GM21786 (cell line): ENCODE data around the gene CD86.
A peak's percentile ranks its signal among the peaks of the same experiment; 100 is the strongest.
"Not testable (repeated sequence)": the region's sequence is repeated elsewhere in the genome, so short reads cannot be mapped to it uniquely, and the experiment has no call there.

Source experiments
- ATAC-seq: cut with Tn5 transposase; IDR thresholded peaks from one replicate; pipeline ENCODE4 v1.9.1; 2021; ENCODE audit not compliant: unreplicated experiment

Gene CD86, protein sequence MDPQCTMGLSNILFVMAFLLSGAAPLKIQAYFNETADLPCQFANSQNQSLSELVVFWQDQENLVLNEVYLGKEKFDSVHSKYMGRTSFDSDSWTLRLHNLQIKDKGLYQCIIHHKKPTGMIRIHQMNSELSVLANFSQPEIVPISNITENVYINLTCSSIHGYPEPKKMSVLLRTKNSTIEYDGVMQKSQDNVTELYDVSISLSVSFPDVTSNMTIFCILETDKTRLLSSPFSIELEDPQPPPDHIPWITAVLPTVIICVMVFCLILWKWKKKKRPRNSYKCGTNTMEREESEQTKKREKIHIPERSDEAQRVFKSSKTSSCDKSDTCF

DNA sequence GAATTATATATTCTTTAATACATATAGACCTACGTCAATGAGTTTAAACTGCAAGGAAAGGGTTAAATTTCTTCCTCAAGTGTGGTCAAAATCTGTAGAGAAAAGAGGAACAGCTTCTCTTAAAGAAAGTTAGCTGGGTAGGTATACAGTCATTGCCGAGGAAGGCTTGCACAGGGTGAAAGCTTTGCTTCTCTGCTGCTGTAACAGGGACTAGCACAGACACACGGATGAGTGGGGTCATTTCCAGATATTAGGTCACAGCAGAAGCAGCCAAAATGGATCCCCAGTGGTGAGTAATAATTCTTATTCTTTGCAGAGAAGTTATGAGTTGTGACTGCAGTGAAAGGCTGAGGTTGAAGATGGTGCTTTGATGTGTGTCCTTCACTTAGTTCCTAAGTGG, at the start of gene CD86:
Gene CD86, plus strand, starts transcription at position 148 of the 400 bp plus-strand sequence. Its CDS starts 128 bp downstream, at position 276.
- ATAC-seq = peak; percentile 85

DNA sequence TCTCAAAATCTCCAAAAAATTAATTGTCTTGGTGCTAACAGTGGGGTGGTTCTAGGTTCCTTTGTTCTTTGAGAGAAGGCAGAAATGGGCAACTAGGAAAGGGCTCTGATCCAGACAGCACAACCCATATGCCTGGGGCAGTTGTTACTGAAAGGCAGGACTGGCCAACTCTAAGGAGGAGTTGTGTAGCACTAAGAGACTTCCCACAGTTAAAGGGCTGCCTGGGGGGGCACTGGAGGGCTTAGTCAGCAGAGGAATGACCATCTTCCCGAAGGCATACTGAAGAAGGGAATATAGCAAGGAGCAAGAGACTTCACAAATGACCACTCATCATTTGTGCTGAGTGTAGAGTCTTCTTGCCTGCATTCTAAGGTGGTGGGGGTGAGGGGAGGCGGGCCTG, 48.9 kb upstream of the CD86 start:
- no peak for ATAC-seq

DNA sequence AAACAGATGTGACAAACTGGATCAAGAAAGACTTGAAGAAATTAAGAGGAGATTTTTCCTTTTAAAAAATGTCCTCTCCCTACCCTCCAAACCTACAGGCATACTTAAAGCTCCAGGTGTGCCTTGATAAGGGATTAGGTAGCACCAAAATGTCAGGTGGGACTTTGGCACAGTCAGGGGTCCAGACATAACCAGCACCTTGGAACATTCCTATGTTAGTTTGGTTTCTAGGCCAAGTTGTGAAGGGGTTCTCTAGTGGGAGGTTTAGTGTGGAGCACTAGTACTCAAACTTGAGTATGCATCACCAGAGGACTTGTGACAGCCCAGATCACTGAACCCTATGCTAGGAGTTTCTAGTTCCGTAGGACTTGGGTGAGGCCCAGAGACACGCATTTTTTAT, 47.0 kb upstream of the CD86 start:
- no peak for ATAC-seq

DNA sequence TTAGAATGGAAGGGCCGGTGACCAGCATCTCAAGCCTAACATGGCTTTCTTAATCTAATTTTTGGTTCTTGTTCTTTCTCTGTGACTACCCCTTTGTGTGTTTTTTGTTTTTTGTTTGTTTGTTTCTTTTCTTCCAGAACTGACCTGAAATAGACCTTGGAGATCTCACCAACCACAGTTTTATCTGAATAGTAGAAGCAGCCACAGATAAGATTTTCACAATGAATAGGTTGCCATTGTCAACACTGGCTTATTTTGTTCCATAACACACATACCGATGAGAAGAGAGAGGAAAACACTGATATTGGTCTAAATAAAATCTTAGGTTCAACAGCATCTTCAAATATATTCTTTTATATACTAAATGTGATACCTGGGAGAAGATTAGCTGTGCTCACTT, 44.7 kb upstream of the CD86 start:
- no peak for ATAC-seq

DNA sequence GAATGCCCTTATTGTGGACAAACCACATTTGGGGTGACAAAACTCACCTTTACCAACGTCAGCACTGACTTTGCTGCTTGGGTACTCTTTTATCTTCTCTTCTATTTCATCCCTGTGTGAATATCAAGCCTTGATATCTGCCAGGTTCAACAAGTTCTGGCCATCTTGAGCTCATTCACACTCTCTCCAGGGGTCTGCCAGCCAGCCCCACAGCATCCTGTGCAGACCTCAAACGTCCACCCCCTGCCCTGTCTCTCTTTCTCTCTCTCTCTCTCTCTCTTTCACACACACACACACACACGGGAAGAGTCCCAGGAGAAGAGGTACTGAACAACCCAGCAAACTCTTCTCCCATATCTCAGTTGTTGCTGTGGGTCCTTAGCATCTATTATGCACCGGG, 43.8 kb upstream of the CD86 start:
- no peak for ATAC-seq

DNA sequence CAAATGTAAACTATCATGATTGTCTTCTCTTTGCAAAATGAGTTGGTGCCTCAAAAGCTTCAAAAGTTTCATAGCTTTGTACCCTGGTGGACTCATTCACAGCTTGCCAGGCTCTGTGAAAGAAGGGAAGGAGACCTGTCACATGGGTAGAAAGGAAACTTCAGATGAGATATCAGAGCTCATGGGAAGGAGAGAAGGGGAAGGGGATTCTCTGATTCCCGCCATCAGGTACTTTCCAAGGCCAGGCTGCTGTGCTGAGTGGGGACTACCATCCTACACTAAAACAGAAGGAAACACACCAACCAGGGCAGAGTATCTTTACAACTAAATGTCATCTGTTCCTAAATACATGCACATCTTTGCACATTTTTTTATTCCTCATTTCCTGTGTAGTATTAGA, 42.3 kb upstream of the CD86 start:
- no peak for ATAC-seq

DNA sequence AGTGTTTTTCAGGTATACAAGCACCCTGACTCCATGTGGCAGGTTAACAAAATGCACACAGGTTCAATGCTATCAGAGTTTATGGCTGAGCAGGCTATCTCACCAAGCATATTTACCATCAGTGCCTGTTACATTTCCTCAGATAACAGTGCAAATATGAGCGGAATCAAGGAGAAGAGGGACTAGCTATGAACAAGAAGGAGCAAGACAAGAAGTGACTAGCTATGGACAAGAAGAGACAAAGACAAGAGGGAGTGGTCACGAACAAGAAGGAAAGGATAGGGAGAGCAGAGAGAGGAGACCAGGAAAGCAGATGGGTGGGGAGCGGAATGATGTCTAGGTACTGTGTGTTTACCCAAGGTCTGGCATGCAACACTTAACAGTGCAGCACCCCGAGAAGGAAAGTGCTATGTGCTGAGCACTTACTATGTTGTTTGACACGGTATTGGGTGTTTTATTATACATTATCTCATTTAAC, 41.7 kb upstream of the CD86 start:
- ATAC-seq = no peak

DNA sequence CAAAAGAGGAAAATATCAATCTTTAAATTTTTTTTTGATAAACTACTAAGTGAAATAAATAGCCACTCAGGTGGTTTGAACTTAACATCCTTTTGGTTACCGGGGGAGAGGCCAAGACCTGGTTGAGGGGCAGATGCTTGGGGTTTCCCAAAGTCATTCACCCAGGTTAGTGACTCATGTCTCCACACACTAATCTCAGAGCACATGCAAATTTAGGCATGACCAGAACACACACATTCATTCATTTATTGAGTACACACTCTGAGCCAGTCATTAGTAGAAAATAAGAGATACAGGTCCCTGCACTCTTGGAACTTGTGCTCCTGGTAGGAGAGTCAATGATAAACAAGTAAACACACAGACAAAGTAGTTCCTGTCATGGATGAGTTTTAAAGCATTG, 40.4 kb upstream of the CD86 start:
- peak; percentile 80 for ATAC-seq

DNA sequence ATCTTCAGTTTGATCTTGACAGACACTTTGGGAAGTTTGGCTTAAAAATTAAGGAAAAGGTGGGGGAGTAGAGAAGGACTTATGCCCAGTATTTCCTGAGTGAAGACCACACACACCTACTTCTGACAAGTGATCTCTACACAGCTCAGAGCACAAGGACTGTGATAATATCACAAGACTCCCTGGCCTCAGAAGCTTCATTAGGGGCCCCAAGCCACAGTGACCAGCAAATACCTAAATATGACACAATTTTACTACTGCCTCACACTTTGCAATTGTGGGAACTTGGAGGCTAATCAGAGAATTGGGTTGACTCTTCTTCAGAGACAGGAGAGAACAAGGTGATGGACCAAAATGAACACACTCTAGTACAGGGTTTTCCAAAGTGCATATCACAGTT, 35.7 kb upstream of the CD86 start:
- no peak for ATAC-seq

DNA sequence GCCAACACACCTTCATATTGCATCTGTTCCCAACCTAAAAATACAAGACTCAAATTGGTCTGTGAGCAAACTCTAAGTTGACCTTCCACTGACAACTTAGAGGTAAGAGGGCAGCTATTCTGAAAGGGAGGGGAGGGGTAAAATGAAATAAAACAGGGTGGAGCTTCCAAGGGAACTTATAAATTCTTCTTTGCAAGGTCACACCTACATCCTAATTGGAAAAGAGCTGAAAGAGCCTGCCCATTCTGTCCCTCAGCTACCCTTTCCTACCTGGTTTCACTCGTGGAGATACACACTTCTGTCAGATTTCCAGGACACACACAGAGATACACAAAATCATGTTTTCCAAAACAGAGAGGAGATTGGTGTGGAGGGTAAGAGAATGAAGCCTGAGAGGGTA, 34.1 kb upstream of the CD86 start:
- no peak for ATAC-seq

DNA sequence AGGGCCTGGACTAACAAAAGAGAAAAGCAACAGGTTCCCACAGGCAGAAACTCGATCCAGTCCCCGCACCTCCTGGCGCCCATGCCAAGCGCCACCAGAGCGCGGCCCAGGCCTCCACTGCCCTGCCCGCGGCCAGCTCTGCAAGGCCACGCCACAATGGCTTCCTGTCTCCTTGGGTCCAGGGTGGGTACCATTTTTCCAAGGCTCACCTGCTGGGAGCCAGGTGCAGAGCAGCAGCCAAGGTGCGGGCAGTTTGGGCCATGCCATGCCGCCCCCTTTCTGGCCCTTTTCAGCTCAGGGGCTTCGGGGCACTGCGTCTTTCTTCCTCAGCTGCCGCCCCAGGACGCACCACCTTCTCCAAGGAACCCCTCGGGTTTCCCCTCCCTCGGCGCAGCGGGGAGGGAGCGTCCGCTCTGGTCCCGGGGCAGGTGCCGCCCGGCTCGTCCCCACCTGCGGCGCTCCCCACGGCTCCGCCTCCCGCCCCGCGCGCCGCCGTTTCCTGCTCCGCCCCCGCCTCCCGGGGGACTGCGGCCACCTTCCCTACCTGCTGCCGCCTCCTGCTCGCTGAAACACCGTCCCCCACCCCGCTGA, 33.3 kb upstream of the CD86 start, which contains the start of gene ILDR1:
Gene ILDR1, minus strand, starts transcription at position 437 of the 591 bp plus-strand sequence. Its CDS starts 170 bp downstream, at position 267.
- peak; percentile 51 for ATAC-seq

DNA sequence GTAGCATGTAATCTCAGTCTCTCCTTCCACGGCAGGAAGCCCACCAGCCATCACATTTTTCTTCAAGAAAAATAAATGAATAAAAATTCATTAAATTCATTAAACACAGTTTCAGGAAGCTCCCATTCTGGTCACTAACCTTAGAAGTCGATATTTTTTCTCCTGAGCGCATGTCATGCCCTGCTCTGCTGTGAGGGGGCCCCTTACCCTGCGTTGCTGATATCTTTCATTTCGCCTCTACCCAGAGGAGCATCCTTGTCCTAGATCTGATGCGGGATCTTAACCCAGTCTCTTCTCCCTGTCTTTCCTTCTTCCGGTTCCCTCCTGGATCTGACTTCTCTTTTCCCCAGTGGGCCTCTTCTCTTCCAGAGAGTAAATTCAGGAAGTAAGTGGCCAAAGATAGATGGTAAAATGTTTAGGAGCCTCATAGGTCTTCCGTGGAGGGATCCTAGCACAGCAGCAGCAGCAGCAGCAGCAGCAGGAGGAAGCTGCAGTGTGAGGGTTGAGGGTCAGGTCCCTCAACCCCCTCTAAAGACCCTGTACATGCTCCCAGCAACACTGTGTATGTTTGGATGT, 31.7 kb upstream of the CD86 start:
- ATAC-seq = no peak

DNA sequence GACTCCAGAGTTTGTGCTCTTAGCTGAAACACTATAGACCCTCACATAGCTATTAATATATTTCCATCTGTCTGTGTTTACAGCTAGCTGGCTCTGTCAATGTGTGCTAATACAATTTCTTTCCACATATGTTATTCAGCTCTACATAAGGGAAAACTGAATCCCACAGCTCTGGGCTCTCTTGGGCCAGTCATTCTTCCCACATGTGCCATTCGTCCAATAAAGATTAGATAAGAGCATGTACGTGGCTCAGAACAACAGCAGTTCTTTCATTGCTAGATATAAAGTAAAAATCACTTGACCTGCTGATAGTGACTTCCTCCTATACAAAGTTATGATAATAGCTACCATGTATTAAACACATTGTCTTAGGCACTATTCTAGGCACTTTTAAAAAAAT, 30.4 kb upstream of the CD86 start:
- no peak for ATAC-seq

DNA sequence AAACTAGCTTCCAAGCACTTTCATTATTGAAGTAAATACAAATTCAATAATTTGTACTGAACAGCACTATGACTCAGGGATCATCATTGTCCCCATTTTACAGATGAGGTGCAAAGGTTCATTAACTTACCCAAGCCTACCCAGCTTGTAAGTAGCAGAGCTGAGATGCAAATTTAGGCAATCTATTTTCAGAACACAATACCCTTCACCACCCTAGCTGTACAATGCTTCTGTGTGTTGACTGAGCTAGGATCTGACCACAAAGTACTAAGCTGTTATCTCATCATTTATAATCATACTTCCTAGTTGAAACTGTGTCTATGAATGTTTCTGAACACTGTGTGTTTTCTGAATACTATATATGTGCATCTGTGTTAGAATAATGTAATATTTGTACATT, 29.9 kb upstream of the CD86 start:
- ATAC-seq = peak; percentile 72

DNA sequence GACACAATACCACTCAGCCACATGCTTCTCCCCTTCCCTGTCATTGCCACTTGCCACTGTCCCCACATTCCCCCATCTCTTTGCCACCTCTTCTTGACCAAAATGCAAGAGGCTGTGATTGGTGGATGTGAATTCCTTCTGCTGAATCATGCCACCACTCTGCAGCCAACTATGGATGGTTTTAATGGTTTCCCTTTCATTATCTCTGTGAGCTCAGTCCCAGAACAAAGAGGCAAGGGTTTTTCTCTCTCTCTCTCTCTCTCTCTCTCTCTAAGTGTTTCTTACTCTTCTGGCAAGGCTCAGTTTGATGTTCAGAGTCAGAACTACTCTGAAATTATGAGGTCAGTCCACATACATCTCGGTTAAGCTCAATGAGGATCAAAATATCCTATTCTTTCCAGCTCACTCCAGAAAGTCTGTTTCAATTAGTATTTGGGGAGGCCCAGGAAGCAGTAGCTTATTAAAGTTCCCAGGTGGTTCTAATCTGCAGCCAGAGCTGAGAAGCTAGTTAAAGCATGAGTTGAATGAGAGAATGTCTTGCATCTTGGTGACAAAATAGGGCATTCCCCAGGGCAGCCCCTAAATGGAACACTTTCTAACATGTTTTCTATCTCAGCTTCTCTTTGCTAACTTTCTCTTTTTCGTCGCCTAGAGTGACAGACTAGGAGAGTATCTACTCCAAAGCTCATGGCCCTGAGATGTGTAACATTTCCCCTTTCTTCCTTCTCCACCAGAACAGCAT, 24.6 kb upstream of the CD86 start:
- peak; percentile 57 for ATAC-seq

DNA sequence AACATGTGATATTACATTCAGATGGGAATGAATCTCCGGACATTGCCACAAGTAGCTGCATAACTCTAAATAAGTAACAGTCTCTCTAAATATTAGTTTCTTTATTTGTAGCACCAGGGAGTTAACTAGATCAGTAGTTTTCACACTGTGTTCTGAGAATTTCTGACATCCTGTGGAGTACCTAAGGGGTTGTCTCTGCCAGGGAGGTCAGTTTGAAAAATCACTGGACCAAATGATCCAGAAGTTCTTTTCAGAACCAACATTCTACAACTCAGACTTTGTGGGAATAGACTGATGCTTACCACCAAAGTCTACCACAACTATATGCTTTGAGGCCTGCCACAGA, 24.1 kb upstream of the CD86 start:
- ATAC-seq = peak; percentile 38

DNA sequence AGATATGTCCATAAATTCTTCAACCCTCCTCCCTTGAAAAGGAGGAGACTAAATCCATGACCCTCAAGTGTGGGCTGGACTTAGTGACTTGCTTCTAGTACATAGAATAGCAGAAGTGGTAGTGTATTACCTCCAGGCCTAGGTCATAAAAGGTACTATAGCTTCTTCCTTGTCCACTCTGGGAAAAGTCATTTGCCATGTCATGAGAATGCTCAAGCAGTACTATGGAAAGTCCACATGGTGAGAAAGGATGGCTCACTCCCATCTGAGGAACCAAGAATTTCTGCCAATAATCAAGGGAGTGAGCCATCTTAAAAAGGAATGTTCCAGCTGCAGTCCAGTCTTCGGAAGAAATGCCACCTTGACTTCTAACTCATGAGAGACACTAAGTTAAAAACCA, 22.6 kb upstream of the CD86 start:
- ATAC-seq = no peak

DNA sequence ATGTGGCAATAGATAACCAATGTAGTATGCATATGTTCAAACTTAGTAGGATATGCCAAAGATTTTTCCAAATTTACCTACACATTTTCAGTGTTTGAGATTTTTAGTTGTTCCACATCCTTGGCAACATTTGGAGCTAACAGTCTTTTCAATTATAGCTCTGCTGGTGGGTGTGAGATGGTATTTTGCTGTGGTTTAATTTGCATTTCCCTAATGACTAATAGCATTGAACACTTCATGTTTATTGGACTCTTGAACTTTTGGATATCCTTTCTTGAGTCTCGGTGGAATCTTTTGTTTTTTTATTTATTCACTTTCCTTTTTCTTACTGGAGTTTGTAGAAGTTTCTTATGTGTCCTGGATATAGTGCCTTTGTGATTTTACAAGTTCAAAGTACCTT, 22.1 kb upstream of the CD86 start:
- no peak for ATAC-seq

DNA sequence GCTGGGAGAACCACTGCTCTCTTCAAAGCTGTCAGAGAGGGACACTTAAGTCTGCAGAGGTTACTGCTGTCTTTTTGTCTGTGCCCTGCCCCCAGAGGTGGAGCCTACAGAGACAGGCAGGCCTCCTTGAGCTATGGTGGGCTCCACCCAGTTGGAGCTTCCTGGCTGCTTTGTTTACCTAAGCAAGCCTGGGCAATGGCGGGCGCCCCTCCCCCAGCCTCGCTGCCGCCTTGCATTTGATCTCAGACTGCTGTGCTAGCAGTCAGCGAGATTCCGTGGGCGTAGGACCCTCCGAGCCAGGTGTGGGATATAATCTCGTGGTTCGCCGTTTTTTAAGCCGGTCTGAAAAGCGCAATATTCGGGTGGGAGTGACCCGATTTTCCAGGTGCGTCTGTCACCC, 7.9 kb upstream of the CD86 start:
- not testable (repeated sequence) for ATAC-seq

DNA sequence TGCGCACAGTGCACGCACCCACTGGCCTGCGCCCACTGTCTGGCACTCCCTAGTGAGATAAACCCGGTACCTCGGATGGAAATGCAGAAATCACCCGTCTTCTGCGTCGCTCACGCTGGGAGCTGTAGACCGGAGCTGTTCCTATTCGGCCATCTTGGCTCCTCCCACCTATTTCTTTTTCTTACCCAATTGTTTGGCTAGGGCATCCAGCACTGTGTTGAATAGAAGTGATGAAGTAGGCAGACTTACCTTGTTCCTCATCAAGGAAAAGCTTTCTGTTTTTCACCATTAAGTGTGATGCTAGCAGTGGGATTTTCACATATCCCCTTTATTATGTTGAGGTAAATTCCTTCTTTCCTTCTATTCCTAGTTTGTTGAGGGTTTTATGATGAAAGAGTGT, 7.4 kb upstream of the CD86 start:
- not testable (repeated sequence) for ATAC-seq

DNA sequence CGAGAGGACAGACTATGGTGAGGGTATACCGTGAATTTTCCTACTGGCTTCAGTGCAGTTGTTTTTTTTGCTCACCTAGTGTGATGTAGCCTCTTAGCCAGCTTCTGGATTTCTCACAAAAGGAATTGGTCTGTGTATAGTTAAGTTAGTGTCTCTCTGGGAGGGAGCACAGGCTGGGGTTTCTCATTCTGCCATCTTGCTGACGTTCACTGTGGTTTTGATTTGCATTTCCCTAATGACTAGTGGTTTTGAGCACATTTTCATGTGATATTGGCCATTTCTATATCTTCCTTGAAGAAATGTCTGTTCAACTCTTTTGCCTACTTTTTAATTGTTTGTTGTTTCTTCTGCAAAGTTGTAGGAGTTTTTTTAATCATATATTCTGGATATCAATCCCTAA, 2.2 kb upstream of the CD86 start:
- ATAC-seq = no peak

DNA sequence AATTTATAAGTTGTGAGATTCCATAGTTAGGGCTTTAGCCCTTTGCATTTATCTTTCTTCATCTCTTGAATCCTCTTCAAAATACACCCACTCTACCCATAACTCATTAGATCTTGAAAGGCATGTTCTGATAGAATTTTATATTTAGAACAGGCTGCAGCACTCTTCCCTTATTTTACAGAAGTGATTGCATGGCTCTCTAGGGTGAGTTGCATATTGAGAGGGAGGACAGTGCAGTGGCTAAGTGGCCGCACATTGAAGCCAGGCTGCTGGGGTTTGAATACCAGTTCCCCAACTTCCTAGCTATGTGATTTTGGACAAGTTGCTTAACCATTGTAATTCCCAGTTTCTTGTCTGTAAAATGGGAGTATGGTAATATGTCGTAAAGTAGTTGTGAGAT, 2.5 kb downstream of the CD86 start:
- ATAC-seq = no peak
